Esophagus muscularis mucosa (tissue), 4 donors: ENCODE data around the gene OBSCN. TPM values are rescaled to one million over a fixed set of nuclear protein-coding genes. Genes with fewer than 3 reads are reported as not detected.

ENCODE experiments used
- DNase-seq: peaks from one replicate; pipeline ENCODE4 v3.0.0-alpha.2; 2017; ENCODE audit errors: extremely low spot score
- H3K27ac ChIP-seq, 4 donors: fragments of 200-600 bp; sonication (generic); replicated peaks in 1 of 4; 1 replicate in 3 of 4; 2 replicates in 1 of 4; pipeline ENCODE4 v1.5.1; 2016 to 2019; ENCODE audit warnings: mild to moderate bottlenecking in 1 of 4
- H3K27me3 ChIP-seq, 4 donors: fragments of 200-600 bp; sonication (generic); one replicate each; pipeline versions ENCODE4 v1.5.1 to v1.6.0; 2016 to 2019
- H3K36me3 ChIP-seq, 4 donors: fragments of 200-600 bp; sonication (generic); one replicate each; pipeline ENCODE4 v1.5.1; 2016 to 2019
- H3K4me1 ChIP-seq, 4 donors: fragments of 200-600 bp; sonication (generic); one replicate each; pipeline ENCODE4 v1.5.1; 2016 to 2019
- H3K4me3 ChIP-seq, 4 donors: fragments of 200-600 bp; sonication (generic); 1 replicate in 2 of 4; 2 replicates in 2 of 4; pipeline ENCODE4 v1.5.1; 2016 to 2019; ENCODE audit warnings: mild to moderate bottlenecking in 4 of 4, moderate library complexity in 1 of 4
- H3K9me3 ChIP-seq, 4 donors: fragments of 200-600 bp; sonication (generic); 1 replicate in 3 of 4; 2 replicates in 1 of 4; pipeline ENCODE4 v1.5.1; 2016 to 2019
- CTCF ChIP-seq, 3 experiments: fragments of 200-600 bp in 2 of 3; fragments of 450-650 bp in 1 of 3; sonication (generic) in 2 of 3; IDR thresholded peaks; one replicate each; pipeline ENCODE4 v1.5.1; 2017 to 2019; ENCODE audit warnings: antibody characterized with exemption in 3 of 3, mild to moderate bottlenecking in 2 of 3, moderate library complexity in 1 of 3
- EP300 ChIP-seq: sonication (generic); formaldehyde crosslinking; IDR thresholded peaks from one replicate; pipeline ENCODE4 v1.6.1; 2017; ENCODE audit warnings: antibody characterized with exemption
- POLR2A ChIP-seq: fragments of 450-650 bp; IDR thresholded peaks from one replicate; pipeline ENCODE4 v1.6.1; 2017; ENCODE audit warnings: antibody characterized with exemption, moderate library complexity, mild to moderate bottlenecking, low read depth
- POLR2AphosphoS5 ChIP-seq, 2 donors: sonication (generic); formaldehyde crosslinking; IDR thresholded peaks; one replicate each; pipeline ENCODE4 v1.6.1; 2017; ENCODE audit warnings: antibody characterized with exemption in 2 of 2
- WGBS: methylation state at CpG from one replicate; pipeline ENCODE4 v1.1.5; 2018; 5-methylcytosine and 5-hydroxymethylcytosine counted together
- intact Hi-C: fragments of 100-400 bp; cut with DNase I; formaldehyde crosslinking; loops from one replicate; pipeline ENCODE4 v1.15.1; 2023
- total RNA-seq, 4 donors: library from RNA; depleted of rRNA; stranded (reverse); fragments of >200 nt; gene quantifications; one replicate each; pipeline versions ENCODE4 v1.1.0 to v1.2.1, GENCODE V29; 2016

The OBSCN gene
- total RNA-seq, 4 donors from 2014 or later = 12.6 to 31.4 (median 17.8) TPM

GRCh38 chr1:228213917-228214808 is 6.3 kb downstream of the OBSCN start:
- peak overlapping the region; percentile 53 to 64 (median 55) for H3K4me3 ChIP-seq
- H3K36me3 ChIP-seq = peaks cover 0 to 36% (median 1%) of the 10 kb centered on the region in 4 donors
- no peak for TF ChIP-seq EP300
- TF ChIP-seq POLR2AphosphoS5 (IDR thresholded peaks at IDR 0.05) = no peak
- TF ChIP-seq POLR2A = no peak
- TF ChIP-seq CTCF (IDR thresholded peaks at IDR 0.05) = no peak
- peaks cover 0 to 45% (median 15%) of the 10 kb centered on the region in 4 donors for H3K27me3 ChIP-seq
- H3K9me3 ChIP-seq = no peaks in the 10 kb centered on the region
- no peak for DNase-seq
- intact Hi-C loops = no loop called here
- peaks cover 21 to 26% (median 22%) of the 10 kb centered on the region in 4 donors for H3K4me1 ChIP-seq
- WGBS = 41% methylated on average over 40 of the region's 48 CpGs
- H3K27ac ChIP-seq = peak overlapping the region in 2 of 4 donors; percentile 33 to 36

GRCh38 chr1:228214921-228215662 is 7.2 kb downstream of the OBSCN start:
- 95% methylated on average over 21 of the region's 23 CpGs for WGBS
- Histone ChIP-seq H3K9me3 (no peaks in the 10 kb centered on the region), H3K36me3 (peaks cover 0 to 46% (median 4%) of the 10 kb centered on the region in 4 donors), H3K4me1 (peaks cover 21 to 26% (median 22%) of the 10 kb centered on the region in 4 donors), H3K27ac (no peak overlapping the region), H3K4me3 (no peak overlapping the region), H3K27me3 (peaks cover 0 to 38% (median 15%) of the 10 kb centered on the region in 4 donors)
- no peak for TF ChIP-seq CTCF (IDR thresholded peaks at IDR 0.05)
- TF ChIP-seq EP300 = no peak
- TF ChIP-seq POLR2A = no peak
- TF ChIP-seq POLR2AphosphoS5 (IDR thresholded peaks at IDR 0.05) = no peak
- intact Hi-C loops = no loop called here
- DNase-seq = no peak

GRCh38 chr1:228215663-228216116 is 7.8 kb downstream of the OBSCN start:
- WGBS = 90% methylated on average over 2 of the region's 13 CpGs
- Histone ChIP-seq H3K27me3 (peaks cover 0 to 32% (median 15%) of the 10 kb centered on the region in 4 donors), H3K36me3 (peaks cover 0 to 52% (median 4%) of the 10 kb centered on the region in 4 donors), H3K27ac (no peak overlapping the region), H3K4me1 (peaks cover 21 to 26% (median 22%) of the 10 kb centered on the region in 4 donors), H3K4me3 (no peak overlapping the region), H3K9me3 (no peaks in the 10 kb centered on the region)
- DNase-seq = no peak
- intact Hi-C loops = no loop called here
- TF ChIP-seq POLR2AphosphoS5 (IDR thresholded peaks at IDR 0.05) (no peak), CTCF (IDR thresholded peaks at IDR 0.05) (no peak), EP300 (no peak), POLR2A (no peak)

GRCh38 chr1:228216371-228217320 is 8.8 kb downstream of the OBSCN start:
- intact Hi-C loops = no loop called here
- H3K27me3 ChIP-seq = peaks cover 0 to 22% (median 14%) of the 10 kb centered on the region in 4 donors
- 86% methylated on average over 42 of the region's 53 CpGs for WGBS
- no peak overlapping the region for H3K27ac ChIP-seq
- DNase-seq = no peak
- H3K4me3 ChIP-seq = no peak overlapping the region
- peaks cover 0 to 52% (median 4%) of the 10 kb centered on the region in 4 donors for H3K36me3 ChIP-seq
- TF ChIP-seq CTCF (IDR thresholded peaks at IDR 0.05) = no peak
- no peak for TF ChIP-seq POLR2A
- TF ChIP-seq EP300 = no peak
- no peak for TF ChIP-seq POLR2AphosphoS5 (IDR thresholded peaks at IDR 0.05)
- no peaks in the 10 kb centered on the region for H3K9me3 ChIP-seq
- H3K4me1 ChIP-seq = peaks cover 21 to 26% (median 22%) of the 10 kb centered on the region in 4 donors
